Hypothalamus (tissue), 51 donors: Measurements from ENCODE around the gene LGSN.
"Not testable (repeated sequence)": the region's sequence is repeated elsewhere in the genome, so short reads cannot be mapped to it uniquely, and the experiment has no call there.

ENCODE experiments used
- DNase-seq, 51 donors: peaks; one replicate each; lab custom pipeline; 2025; lab: John Stamatoyannopoulos, UW

Gene LGSN

GRCh38 chr6:63246581-63246980, 73.2 kb downstream of the LGSN start:
- DNase-seq: no peak

GRCh38 chr6:63245909-63246308, 73.9 kb downstream of the LGSN start:
- DNase-seq: no peak

GRCh38 chr6:63245420-63245819, 74.4 kb downstream of the LGSN start:
- no peak for DNase-seq

- no peak for DNase-seq
Observed at GRCh38 chr6:63236398-63236817, 83.4 kb downstream of the LGSN start.

GRCh38 chr6:63230511-63230910, 89.3 kb downstream of the LGSN start:
- not testable (repeated sequence) for DNase-seq

GRCh38 chr6:63230027-63230426, 89.8 kb downstream of the LGSN start:
- not testable (repeated sequence) for DNase-seq

GRCh38 chr6:63227928-63228894, 91.6 kb downstream of the LGSN start:
- not testable (repeated sequence) for DNase-seq

- DNase-seq: not testable (repeated sequence)
Observed at GRCh38 chr6:63225987-63226386, 93.8 kb downstream of the LGSN start.
